GM18511 (cell line): ENCODE data around the gene SOSTDC1.

ENCODE experiments used
- ATAC-seq: cut with Tn5 transposase; IDR thresholded peaks from one replicate; pipeline ENCODE4 v1.9.1; 2021; ENCODE audit warnings: mild to moderate bottlenecking, moderate library complexity; ENCODE audit not compliant: unreplicated experiment

Gene SOSTDC1

DNA sequence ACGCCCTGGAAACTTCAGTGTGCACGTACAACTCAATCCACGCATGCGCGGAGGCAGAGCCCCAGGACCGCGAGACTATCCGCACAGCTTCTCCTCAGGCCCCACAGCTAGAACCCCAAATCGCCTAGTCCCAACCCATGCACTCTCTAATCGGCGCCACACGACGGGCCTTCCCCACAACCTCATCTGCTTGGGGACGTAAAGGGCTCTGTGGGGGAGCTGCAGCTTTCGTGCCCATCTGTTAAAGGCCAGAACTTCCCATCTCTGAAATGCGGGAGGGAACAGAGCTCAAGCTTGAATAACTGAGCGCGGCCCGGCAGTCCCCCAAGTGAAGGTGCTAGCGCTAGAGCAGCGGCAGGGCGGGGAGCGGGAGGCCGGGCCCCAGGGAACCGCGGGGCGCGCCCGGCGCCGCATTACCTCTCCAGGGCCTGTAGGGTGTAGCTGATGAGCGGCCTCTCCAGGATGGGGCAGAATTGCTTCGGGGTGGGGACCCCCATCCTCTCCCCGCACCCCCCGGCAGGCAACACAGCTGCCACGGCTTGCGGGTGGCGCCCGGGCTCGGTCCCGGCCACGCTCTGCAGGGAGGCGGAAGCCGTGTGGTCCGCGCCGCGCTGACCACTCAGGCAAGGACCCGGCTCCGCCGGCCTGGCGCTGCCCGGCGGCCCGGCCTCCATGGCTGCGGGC lies 44.7 kb downstream of the SOSTDC1 start:
- ATAC-seq = peak; percentile 88

DNA sequence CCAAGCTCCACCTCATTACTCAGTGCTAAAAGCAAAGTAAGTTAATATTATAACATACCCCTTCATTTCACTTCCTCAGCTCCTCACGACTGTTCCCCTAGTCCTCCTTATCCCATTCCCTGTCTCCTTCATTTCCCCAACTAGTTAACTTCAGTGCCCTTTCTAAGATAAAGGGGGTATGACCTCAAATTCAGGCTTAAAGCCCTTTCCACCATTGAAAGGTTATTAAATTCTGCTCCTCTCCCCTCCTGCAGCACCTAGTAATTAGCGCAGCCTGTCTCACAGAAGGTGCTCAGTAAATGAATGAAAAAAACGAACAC lies 45.2 kb downstream of the SOSTDC1 start:
- ATAC-seq = no peak

DNA sequence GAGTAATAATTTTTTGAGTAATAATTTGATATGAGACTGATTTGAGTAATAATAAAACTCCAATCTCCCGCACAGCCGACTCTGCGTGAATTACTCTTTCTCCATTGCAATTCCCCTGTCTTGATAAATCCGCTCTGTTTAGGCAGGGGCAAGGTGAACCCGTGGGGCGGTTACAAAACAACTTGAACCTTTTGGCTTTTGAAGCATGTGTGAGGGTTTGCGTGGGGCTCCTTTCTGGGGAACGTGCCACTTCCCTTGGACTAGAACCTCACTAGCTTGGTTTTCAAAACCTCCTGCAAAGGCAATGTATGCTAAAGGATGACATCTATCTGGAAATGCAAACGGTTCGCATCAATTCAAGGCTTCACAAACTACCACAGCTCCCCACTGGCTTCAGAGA lies 45.7 kb downstream of the SOSTDC1 start:
- no peak for ATAC-seq

DNA sequence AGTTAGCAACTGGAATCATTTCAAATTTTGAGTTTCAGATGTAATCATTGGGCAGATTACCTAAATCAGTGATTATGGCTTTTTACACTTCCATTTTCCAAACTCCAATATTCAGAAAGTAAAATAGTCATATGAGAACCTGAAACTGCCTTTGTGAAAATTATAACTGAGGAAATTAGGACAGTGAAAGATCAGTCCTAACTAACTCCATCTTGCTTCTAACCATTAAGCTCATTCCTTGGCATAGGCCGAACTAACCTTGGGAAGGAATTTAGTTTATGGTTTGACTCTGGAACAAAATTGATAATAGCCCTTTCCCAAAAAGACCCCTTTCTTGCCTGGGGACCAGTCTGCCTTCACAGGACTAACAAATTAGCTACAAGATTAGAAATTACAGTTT lies 46.4 kb downstream of the SOSTDC1 start:
- ATAC-seq = no peak

DNA sequence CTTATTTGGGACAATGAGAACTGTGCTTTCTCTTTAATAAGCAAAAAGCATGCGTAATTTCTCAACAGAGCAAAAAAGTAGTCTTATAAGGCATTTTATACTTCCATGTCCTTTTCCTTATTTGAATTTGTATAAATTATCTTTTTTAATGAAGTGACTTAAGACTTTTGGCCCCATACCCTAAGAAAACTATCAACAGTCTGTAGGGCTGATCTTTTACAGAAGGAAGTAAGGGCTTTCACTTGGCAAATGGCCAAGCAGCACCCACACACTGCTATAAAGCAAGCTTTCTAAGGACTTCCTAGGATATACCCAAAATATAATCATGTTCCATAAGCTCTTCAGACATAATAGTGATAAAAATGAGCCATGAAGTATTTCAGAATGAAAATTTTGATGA lies 47.6 kb downstream of the SOSTDC1 start:
- ATAC-seq = no peak

DNA sequence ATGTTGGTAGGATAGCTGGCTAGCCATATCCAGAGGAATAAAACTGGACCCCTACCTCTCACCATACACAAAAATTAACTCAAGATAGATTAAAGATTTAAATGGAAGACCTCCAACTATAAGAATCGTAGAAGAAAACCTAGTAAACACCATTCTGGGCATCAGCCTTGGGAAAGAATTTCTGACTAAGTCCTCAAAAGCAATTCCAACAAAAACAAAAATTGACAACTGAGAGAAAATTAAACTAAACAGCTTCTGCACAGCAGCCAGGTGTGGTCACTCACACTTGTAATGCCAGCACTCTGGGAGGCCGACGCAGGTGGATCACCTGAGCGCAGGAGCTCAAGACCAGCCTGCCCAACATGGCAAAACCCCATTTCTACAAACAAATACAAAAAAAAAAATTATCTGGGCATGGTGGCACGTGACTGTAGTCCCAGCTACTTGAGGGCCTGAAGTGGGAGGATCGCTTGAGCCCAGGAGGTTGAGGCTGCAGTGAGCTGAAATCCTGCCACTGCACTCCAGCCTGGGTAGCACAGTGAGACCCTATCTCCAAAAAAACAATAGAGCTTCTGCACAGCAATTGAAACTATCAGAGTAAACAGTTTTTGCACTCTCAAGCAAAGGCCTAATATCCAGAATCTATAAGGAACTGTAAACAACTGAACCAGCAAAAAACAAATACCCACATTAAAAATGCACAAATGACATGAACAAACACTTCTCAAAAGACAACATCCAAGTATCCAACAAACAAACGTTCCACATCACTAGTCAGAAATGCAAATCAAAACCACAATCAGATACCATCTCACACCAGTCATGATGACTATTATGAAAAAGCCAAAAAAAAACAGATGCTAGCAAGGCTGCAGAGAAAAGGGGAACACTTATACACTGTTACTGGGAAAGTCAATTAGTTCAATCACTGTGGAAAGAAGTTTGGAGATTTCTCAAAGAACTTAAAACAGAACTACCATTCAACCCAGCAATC lies 49.0 kb downstream of the SOSTDC1 start:
- ATAC-seq = no peak

DNA sequence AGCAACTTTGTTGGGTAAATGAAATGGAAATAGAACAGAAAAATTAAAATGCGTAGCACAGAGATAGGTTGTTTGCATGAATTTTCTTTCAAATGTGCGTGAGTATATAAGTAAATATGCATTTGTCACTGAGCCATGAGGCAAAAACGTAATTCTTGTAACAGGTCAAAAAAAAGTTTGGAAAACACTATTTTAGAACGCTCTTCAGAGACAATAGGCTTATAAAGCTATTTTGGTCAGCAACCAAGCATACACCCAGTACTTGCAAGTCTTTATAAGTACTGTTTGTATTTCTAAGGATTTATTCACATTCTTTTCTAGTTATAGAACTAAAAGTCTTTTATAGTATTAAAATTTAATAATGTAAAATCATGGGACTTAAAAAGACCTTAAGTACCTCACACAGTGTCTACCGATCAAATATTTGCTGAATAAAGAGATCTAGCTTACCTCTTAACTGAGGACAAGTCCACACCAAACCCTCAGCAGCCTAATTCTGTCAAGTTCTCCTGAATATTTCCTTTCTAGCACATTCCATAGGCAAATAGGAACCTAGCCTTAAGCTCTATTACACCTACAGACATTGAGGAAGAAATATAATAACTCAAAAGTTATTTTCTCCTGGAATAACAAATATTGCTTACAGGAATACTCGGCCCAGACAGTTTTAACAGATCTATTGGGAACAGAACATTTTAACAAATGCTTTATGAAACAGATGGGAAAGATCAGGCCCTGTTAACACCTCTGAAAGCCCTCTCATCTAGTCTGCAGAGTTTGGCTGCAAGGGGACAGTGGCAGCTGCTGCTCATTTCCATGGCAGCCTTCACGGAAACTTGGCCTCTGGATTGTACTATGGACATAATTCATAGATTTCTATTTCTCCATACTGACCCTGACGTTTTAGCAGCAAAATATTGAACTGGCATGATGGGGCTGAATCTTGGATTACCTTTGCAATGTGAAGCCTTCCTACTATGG lies 53.0 kb downstream of the SOSTDC1 start:
- no peak for ATAC-seq
